Measurements from ENCODE around the gene MRPL36. TPM values are rescaled to one million over a fixed set of nuclear protein-coding genes. Genes with fewer than 3 reads are reported as not detected.

The MRPL36 gene
- total RNA-seq, 1 donor from 2014 or later: 21.4 TPM

DNA sequence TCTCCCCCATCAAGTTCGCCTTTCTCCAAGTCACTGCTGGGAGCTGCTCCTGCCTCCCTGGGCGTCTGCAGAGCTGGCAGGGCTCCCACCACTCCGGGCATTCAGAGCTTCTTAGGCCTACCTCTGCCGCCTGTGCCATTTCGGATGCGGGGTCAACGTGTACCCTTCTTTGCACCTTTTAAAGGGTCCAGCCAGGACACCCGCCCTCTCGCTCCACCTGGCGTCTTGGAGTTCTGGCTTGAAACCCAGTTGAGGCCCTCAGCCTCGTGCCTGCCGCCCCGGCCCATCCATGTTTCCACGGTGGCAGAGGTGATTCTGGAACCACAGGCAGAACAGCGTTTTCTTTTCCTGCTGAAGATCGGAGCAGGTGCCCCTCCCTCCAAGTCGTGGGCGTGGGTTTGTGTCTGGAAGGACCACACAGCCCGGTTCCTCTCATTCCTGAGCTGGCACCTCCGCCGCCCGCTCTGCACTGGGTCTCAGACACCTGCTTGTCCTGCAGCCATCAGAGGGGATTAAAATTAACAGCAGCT lies 34.5 kb upstream of the MRPL36 start:
- TF ChIP-seq, protein P1, sequence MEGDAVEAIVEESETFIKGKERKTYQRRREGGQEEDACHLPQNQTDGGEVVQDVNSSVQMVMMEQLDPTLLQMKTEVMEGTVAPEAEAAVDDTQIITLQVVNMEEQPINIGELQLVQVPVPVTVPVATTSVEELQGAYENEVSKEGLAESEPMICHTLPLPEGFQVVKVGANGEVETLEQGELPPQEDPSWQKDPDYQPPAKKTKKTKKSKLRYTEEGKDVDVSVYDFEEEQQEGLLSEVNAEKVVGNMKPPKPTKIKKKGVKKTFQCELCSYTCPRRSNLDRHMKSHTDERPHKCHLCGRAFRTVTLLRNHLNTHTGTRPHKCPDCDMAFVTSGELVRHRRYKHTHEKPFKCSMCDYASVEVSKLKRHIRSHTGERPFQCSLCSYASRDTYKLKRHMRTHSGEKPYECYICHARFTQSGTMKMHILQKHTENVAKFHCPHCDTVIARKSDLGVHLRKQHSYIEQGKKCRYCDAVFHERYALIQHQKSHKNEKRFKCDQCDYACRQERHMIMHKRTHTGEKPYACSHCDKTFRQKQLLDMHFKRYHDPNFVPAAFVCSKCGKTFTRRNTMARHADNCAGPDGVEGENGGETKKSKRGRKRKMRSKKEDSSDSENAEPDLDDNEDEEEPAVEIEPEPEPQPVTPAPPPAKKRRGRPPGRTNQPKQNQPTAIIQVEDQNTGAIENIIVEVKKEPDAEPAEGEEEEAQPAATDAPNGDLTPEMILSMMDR (IDR thresholded peaks at IDR 0.05): no peak
- no peak for DNase-seq (ENCODE audit: low spot score in 2 of 2)
- intact Hi-C loops (cut with DNase I): no loop called here

GRCh38 chr5:1833264-1834021 lies 33.8 kb upstream of the MRPL36 start:
- H3K4me3 ChIP-seq: no peak overlapping the region
- intact Hi-C loops (cut with DNase I): no loop called here
- H3K4me1 ChIP-seq: no peaks in the 10 kb centered on the region
- TF ChIP-seq, protein P1 (IDR thresholded peaks at IDR 0.05): no peak
- H3K27ac ChIP-seq: no peak overlapping the region
- H3K36me3 ChIP-seq: peaks cover 0 to 4% of the 10 kb centered on the region in 2 donors
- no peaks in the 10 kb centered on the region for H3K27me3 ChIP-seq
- H3K9me3 ChIP-seq: no peaks in the 10 kb centered on the region
- DNase-seq (ENCODE audit: low spot score in 2 of 2): no peak

More for the DNA sequence above, 34.5 kb upstream of the MRPL36 start:
- Histone ChIP-seq H3K4me1 (no peaks in the 10 kb centered on the region), H3K27me3 (no peaks in the 10 kb centered on the region), H3K9me3 (no peaks in the 10 kb centered on the region), H3K4me3 (no peak overlapping the region), H3K36me3 (peaks cover 0 to 4% of the 10 kb centered on the region in 2 donors), H3K27ac (no peak overlapping the region)

DNA sequence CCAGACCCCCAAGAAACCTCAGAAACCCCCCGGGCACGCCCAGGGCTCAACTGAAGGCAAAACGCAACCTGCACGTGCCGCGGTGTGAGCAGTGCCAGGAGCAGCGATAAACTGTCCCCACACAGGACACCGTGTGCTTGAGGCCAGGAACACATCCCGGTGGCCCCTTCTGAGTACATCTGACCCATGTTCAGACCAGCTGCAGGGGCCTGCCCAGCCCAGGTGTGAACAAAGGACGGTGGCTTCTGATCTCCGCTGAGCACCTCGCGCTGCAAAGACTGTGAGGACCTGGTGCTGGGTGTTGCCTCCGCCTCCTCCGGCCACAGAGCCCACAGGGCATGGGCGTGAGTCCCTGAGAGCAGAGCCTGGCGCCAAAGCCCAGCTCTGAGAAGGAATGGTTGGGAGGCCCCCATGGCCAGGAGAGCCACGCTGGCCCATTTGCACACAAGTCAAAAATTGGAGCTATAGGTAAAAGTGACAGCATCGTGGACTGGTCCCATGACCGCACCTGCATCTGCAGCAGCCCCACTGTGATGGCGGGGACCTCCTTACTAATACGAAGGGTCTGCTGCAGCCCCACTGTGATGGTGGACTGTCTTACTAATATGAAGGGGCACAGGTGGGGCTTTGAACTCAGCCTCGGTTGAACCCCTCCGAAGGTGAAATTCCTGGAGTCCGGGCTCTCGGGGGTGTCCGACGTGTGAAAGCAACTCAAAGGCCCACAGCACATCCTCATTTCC lies 33.0 kb upstream of the MRPL36 start:
- DNase-seq (ENCODE audit: low spot score in 2 of 2): no peak
- H3K27me3 ChIP-seq: no peaks in the 10 kb centered on the region
- no peak overlapping the region for H3K4me3 ChIP-seq
- no peak overlapping the region for H3K27ac ChIP-seq
- TF ChIP-seq, protein P1 (IDR thresholded peaks at IDR 0.05): no peak
- intact Hi-C loops (cut with DNase I): no loop called here
- no peaks in the 10 kb centered on the region for H3K4me1 ChIP-seq
- no peaks in the 10 kb centered on the region for H3K9me3 ChIP-seq
- H3K36me3 ChIP-seq: peaks cover 0 to 4% of the 10 kb centered on the region in 2 donors

DNA sequence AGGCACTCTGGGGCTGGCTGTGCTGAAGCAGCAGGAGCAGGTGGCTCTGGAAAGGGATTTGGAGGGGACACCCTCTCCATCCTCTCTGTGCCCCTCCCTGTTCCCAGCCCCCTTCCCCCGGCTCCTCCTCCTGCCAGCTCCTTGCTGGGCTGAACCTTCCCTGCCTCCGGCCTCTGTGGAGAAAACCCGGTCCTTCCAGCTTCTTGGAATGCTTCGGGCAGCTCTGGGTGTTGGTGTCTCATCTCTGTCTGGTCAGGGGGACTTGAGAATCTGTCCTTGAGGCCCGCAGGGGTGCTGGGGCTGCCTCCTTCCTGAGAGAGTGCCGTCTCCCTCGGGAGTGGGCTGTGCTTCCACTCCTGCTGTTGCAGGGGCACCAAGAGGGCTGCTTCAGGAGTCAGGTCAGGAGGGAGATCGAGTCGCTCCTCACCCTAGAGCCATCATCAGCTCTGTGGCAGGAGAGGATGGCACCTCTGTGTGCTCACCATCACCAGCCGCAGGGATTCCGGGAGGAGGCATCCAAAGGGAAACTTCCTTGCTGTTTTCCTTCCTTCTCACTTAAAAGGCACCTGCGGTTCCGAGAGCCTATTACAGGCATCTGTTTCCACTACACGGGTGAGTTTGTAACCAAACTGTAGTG lies 32.2 kb upstream of the MRPL36 start:
- TF ChIP-seq, protein P1 (IDR thresholded peaks at IDR 0.05): no peak
- Histone ChIP-seq H3K36me3 (peaks cover 0 to 4% of the 10 kb centered on the region in 2 donors), H3K4me1 (no peaks in the 10 kb centered on the region), H3K27ac (no peak overlapping the region), H3K4me3 (no peak overlapping the region), H3K27me3 (no peaks in the 10 kb centered on the region), H3K9me3 (no peaks in the 10 kb centered on the region)
- DNase-seq (ENCODE audit: low spot score in 2 of 2): no peak
- intact Hi-C loops (cut with DNase I): no loop called here

DNA sequence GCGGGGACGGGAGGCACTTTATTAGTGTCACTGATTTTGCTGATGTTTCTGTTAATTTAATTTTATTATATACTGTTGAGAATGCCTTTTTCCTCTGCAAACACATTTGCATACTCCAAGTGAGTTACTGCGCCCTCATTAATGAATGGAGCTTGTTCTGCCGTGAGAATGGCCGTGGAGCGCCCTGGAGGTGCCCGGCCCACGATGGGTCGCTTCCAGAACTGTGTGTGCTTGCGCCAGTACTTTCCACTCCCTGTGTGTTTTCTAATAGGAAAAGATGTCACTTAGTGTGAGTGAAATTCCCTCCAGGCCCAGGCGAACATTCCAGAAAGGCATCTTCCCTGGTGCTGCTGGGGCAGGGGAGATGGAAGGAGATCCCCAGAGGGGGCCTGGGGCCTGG lies 31.6 kb upstream of the MRPL36 start:
- TF ChIP-seq, protein P1 (IDR thresholded peaks at IDR 0.05): no peak
- Histone ChIP-seq H3K4me1 (no peaks in the 10 kb centered on the region), H3K27me3 (no peaks in the 10 kb centered on the region), H3K4me3 (no peak overlapping the region), H3K9me3 (no peaks in the 10 kb centered on the region), H3K36me3 (peaks cover 0 to 4% of the 10 kb centered on the region in 2 donors), H3K27ac (no peak overlapping the region)
- intact Hi-C loops (cut with DNase I): no loop called here
- no peak for DNase-seq (ENCODE audit: low spot score in 2 of 2)

Data from ascending aorta (tissue), 2 donors.